ENCODE measurements around the gene NMRK2.

DNA sequence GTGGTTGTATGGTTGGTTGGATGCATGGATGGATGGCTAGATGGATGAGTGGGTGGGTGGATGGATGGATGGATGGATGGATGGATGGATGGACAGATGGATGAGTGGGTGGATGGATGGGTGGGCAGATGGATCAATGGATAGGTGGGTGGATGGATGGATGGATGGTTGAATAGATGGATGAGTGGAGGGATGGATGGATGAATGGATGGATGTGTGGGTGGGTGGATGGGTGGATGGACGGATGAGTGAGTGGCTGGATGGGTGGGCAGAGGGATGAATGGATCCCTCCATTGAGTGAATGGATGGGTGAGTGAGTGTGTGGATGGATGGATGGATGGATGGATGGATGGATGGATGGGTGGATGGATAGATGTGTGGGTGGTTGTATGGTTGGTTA is 9.0 kb upstream of the NMRK2 start:
- TF ChIP-seq, protein P1, sequence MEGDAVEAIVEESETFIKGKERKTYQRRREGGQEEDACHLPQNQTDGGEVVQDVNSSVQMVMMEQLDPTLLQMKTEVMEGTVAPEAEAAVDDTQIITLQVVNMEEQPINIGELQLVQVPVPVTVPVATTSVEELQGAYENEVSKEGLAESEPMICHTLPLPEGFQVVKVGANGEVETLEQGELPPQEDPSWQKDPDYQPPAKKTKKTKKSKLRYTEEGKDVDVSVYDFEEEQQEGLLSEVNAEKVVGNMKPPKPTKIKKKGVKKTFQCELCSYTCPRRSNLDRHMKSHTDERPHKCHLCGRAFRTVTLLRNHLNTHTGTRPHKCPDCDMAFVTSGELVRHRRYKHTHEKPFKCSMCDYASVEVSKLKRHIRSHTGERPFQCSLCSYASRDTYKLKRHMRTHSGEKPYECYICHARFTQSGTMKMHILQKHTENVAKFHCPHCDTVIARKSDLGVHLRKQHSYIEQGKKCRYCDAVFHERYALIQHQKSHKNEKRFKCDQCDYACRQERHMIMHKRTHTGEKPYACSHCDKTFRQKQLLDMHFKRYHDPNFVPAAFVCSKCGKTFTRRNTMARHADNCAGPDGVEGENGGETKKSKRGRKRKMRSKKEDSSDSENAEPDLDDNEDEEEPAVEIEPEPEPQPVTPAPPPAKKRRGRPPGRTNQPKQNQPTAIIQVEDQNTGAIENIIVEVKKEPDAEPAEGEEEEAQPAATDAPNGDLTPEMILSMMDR (IDR thresholded peaks at IDR 0.05; ENCODE audit: low read depth, low read length): no peak
- no peak for TF ChIP-seq POLR2A (IDR thresholded peaks at IDR 0.05; ENCODE audit: extremely low read depth, insufficient read length)
